NK-92 (cell line): ENCODE results near the gene IDH3B.
"Not testable (repeated sequence)": the region's sequence is repeated elsewhere in the genome, so short reads cannot be mapped to it uniquely, and the experiment has no call there.

Experiments
- DNase-seq: peaks from one replicate; lab custom pipeline; 2025; ENCODE audit not compliant: unreplicated experiment; lab: John Stamatoyannopoulos, UW

Gene IDH3B

DNA sequence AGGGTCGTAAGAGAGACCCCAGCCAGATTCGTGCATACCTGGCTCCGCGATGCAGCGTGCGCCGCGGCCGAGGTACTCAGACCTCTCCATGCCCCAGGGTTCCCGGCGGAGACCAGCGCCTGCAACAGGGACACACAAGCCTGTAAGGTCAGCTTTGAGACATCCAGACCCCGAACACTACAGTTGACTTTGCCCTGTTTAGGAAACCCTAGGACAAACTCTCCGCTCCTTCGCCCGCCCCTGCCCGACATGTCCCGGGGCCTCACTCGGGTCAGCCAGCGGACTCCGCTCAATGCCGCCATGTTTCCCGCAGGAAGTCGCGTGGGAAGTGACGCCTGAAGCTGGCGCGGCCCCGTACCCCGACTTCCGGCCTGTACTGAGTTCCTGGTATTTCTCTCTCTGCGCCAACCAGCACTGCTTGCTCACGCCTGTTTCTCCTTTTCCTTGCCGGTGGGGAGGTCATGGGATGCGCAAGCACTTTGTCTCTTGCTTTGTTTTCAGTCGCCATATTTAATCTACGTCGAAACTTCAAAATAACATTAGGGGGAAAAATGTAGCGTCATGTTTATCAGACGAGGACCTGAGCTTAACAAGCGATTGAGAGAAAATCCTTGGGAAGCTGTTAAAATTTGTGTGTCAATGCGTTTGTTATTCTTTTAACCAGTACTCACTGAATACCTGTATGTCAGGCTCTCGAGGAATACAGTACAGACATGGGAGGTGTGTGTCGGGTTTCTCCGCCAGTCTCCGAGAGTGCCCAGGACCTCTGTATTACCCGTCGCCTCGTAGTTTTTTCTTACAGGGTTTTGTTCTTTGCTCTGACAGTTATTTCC lies at the start of gene IDH3B:
Gene IDH3B, minus strand, starts transcription at position 330 of the 833 bp plus-strand sequence. Its CDS starts 28 bp downstream, at position 302.
- peak; percentile 55 for DNase-seq

GRCh38 chr20:2713285-2713684 lies 49.3 kb upstream of the IDH3B start:
- no peak for DNase-seq

- no peak for DNase-seq
Observed at GRCh38 chr20:2709205-2709981, 45.4 kb upstream of the IDH3B start.

DNA sequence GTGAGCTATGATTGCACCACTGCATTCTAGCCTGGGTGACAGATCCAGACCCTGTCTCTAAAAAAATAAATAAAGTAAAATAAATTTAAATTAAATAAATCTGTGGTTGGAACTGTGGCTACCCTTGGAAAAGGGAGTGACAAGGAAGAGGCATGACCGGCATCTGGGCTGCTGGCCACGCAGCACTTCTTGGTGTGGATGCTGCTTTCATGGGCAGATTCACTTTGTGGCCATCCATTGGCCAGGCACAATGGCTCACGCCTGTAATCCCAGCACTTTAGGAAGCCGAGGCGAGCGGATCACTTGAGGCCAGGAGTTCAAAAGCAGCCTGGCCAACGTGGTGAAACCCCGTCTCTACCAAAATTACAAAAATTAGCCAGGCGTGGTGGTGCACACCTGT lies 44.6 kb upstream of the IDH3B start:
- DNase-seq = no peak

- no peak for DNase-seq
Observed at GRCh38 chr20:2708073-2708415, 44.0 kb upstream of the IDH3B start.

DNA sequence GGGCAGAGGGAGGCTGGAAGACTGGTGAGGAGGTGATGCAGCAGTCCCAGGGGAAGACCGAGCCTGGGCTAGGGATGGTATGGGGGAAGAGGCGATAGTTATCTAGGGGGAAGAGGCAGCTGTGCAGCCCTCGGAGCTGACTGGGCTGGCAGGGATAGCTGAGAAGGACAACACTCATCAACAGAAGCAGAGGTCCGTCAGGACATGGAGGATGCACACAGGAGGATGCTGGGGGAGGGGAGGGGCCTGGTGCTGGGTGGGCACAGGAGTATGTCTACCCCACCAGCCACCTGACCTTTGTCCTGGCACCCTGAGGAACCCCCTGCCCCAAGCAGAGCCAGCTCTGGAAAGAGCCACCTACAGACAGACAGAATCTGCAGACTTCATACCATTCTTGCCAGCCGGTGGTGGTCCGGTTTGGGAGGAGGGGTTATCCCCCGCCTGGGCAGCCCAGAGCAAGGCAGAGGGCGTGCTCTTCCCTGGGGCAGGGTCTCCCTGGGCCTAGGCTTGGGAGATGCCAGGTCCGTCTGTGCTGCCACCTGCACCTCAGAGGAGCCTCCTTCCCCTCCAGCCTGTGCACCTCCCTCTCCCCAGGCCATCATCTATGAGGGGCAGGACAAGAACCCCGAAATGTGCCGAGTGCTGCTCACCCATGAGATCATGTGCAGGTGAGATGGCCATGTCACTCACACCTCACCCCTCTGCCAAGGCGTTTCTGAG lies 43.5 kb upstream of the IDH3B start:
- no peak for DNase-seq

DNA sequence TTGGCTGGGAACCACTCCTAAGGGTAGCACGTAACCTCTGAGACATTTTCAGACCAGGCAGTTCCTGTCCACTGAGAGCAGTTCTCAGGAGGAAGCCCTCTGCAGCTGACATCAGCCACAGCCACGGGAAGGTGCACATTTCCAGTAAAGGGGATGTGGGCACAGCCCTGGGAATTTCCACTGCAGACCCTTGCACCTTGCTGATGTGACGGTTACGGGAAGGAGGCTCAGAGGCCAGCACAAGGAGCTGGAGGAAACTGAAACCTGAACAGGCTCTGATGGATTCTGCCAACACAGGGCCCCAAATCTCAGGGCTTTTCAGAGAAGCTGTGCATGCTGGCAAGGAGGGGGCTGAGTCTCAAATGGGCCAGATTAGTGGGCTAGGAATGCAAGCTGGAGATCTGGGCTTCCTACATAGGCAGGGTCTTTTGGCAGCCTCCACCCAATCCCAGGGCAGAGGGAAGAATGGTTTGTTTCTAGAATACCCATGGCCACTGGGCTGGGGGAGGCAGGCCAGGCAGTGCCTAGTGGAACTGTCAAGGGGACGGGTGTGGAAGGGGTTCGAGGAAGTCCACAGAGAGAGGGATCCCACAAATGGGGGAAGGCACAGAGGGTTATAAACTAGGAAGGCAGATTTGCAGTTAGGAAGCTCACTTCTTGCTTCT lies 42.8 kb upstream of the IDH3B start:
- no peak for DNase-seq

GRCh38 chr20:2705931-2706645 lies 42.1 kb upstream of the IDH3B start:
- no peak for DNase-seq

DNA sequence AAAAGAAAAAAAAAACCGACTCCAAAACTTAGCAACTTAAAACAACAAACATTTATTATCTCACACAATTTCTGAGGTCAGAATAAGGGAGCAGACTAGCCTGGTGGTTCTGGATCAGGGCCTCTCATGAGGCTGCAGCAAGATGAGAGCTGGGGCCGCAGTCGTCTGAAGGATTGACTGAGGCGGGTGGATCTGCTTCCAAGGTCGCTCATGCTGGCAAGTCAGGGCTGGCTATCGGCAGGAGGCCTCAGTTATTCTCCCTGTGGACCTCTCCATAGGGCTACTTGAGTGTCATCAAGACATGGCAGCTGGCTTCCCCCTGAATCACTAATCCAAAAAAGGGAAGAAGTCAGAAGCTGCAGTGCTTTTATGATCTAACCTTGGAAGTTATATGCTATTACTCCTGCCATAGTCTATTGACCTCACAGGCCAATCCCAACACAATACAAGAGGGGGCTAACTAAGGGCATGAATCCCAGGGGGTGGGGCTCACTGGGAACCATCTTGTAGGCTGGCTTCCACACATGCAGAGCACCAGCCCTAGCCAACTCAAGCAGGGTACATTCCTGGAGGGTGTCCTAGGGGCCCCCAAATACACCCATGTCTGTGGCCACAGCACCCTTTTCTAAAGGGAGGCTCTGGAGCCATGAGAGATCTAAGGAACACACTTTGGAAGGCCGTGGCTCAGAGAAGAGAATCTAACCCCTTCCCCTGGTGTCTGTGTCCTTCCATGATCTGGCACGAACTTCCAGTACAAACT lies 39.9 kb upstream of the IDH3B start:
- no peak for DNase-seq

DNA sequence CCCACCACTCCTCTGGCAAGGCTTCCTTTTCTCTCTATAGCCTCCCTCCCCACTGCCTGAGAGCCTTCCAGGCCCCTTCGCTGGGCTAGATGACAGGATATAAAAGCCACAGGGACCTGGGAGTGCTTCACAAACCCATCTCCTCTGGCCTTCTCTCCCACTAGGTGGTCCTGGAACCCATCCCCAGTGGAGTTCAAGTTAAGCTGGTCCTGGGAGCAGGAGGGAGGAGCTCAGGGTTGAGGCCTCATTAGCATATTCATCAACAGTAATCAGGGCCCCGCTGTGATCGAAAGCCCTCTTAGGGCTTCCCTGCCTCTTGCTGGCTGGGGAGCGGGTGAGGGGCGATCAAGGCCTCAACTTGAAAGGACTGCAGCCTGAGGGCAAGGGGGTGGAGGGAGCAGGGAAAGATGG lies 37.7 kb upstream of the IDH3B start:
- no peak for DNase-seq

DNA sequence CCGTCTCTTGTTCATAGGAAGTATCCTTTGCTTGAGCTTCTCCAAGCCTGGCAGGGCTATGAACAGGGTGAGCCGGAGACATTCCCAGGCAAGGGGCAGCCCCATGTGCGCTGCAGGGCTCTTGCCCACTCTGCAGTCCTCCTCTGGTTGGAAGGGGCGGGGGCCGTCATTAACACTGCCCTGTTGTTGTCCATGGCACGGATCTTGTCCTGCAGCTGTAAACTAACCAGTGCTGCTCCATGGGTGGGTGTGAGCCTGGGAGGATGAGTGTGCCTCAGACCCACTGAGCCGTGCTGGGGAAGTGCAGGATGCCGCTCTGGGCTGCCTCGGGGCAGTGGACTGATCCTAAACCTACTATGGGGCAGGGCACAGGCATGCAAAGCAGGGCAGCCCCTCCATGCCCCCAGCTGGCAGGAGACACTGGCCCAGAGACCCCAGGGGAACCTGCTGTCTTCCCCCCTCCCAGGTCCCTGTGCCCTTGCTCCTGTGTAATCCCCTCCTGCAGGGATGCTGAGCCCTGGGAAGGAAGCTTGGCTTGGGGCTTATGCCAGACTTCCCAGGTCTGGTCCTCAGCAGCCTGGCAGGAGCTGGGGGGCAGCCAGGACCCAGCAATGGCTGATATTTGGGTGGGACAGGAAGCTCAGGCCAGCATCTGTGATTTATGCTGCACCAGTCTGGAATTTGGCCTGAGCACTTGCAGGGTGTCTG lies 37.1 kb upstream of the IDH3B start:
- no peak for DNase-seq

GRCh38 chr20:2699775-2700413 lies 35.9 kb upstream of the IDH3B start:
- DNase-seq = no peak

GRCh38 chr20:2698912-2699311 lies 34.9 kb upstream of the IDH3B start:
- no peak for DNase-seq

- DNase-seq = no peak
Observed at GRCh38 chr20:2698186-2698817, 34.3 kb upstream of the IDH3B start.

DNA sequence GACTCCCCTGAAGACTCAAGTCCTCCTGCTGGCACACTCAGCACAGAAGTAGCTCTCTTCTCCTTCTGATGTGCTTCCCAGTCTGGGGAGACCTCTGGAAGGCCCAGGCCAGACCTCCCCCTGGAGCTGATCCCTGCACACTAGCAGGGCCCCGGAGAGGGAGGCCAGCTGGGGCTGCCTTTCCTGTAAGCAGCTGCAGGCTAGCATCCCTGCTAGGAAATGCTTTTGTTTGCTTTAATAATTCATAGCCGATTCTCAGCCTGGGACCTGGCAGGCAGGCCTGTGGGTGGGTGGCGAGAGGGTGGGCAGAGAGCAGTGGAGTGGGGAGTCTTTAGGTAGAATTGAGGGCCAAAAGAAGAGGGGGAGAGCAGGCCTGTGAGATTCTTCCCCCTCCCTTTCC lies 33.8 kb upstream of the IDH3B start:
- no peak for DNase-seq

DNA sequence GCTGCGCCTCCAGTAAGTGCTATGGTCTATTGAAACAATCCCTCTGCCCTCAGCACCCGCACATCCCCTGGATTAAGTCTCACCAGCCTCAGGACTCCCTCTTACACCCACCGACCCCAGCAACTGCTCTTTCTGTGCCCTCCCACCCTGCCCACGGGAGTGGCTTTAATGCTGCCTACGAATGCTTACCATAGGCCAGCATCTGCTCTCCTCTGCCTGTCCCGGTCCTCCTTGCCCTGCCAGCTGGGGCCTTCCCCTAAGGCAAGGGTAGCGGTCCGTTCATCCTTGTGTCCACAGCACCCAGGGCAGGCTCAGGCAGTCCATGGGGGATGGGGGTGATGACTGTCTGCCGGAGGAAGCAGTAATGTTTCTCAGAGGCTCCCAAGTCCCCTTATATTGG lies 32.6 kb upstream of the IDH3B start:
- no peak for DNase-seq

- DNase-seq = not testable (repeated sequence)
Observed at GRCh38 chr20:2695984-2696525, 32.0 kb upstream of the IDH3B start.
